D721Med (cell line): ENCODE data around the gene ZNF574.

Experiments
- DNase-seq: peaks from one replicate; pipeline ENCODE4 v3.0.0; 2011; ENCODE audit warnings: low spot score; ENCODE audit not compliant: insufficient read length
- FAIRE-seq: peaks from 2 replicates; lab custom pipeline; 2011; peaks lifted over from hg19 to GRCh38; lab: Jason Lieb, UNC
- TF ChIP-seq, protein P1 (sequence below): IDR thresholded peaks from 2 replicates; pipeline ENCODE4 v1.5.1; 2012; ENCODE audit warnings: mild to moderate bottlenecking, control low read depth; ENCODE audit not compliant: insufficient read depth; ENCODE audit errors: missing control alignments

The ZNF574 gene

DNA sequence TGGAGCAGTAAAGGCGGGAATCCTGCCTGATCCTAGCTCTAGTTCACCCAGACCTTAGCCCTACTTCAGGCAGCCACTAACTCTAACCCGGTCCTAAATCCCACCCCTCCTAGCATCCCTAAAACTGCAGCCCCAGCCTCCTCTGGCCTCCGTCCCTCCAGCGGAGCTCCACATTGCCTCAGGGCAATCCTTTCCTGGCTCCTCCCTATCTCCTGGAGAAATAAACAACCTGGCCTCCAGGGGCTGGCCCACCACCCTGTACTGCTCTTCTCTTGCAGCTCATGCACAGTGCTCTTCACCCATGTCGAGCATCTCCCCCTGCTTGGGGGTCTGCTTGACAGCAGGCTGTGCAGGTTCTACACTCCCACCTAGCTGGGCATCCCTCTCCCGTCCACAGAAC, 49.6 kb downstream of the ZNF574 start:
- FAIRE-seq (no peak), DNase-seq (no peak)
- TF ChIP-seq, protein P1, sequence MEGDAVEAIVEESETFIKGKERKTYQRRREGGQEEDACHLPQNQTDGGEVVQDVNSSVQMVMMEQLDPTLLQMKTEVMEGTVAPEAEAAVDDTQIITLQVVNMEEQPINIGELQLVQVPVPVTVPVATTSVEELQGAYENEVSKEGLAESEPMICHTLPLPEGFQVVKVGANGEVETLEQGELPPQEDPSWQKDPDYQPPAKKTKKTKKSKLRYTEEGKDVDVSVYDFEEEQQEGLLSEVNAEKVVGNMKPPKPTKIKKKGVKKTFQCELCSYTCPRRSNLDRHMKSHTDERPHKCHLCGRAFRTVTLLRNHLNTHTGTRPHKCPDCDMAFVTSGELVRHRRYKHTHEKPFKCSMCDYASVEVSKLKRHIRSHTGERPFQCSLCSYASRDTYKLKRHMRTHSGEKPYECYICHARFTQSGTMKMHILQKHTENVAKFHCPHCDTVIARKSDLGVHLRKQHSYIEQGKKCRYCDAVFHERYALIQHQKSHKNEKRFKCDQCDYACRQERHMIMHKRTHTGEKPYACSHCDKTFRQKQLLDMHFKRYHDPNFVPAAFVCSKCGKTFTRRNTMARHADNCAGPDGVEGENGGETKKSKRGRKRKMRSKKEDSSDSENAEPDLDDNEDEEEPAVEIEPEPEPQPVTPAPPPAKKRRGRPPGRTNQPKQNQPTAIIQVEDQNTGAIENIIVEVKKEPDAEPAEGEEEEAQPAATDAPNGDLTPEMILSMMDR, result no peak

GRCh38 chr19:42126574-42126973, 50.6 kb downstream of the ZNF574 start:
- FAIRE-seq (no peak), DNase-seq (no peak)
- TF ChIP-seq, protein P1, result no peak

GRCh38 chr19:42129399-42130253, 53.7 kb downstream of the ZNF574 start:
- TF ChIP-seq, protein P1, result no peak
- DNase-seq (no peak), FAIRE-seq (peak; percentile 29)

DNA sequence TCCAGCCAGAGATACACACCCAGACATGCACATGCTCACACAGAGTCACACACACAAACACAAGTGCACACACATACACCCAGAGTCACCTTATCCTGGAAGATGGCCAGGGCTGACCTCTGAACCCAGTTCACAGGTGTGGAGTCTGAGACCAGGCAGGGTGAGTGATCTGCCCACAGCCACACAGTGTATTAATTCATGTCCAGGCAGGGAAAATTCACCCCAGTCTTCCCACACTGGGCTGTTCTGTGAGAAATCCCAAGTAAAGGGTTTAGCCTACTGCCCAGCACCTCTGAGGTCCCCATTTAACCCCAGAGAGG, 54.2 kb downstream of the ZNF574 start:
- TF ChIP-seq, protein P1, result no peak
- FAIRE-seq, result no peak
- DNase-seq, result no peak
